Femur (tissue), 1 donor: ENCODE measurements around the gene PMFBP1.

ENCODE experiments used
- DNase-seq: peaks from one replicate; pipeline ENCODE4 v3.0.0-alpha.2; 2017

The PMFBP1 gene

GRCh38 chr16:72129976-72130656 is 41.8 kb downstream of the PMFBP1 start:
- DNase-seq, result no peak

- no peak for DNase-seq
These were observed 43.3 kb downstream of the PMFBP1 start for GRCh38 chr16:72128701-72129100.

GRCh38 chr16:72126429-72126765 is 45.6 kb downstream of the PMFBP1 start:
- no peak for DNase-seq

- DNase-seq, result no peak
These were observed 46.1 kb downstream of the PMFBP1 start for GRCh38 chr16:72125635-72126428.

- peak; percentile 75 for DNase-seq
These were observed 47.0 kb downstream of the PMFBP1 start for GRCh38 chr16:72124761-72125634.

- DNase-seq, result no peak
These were observed 47.8 kb downstream of the PMFBP1 start for GRCh38 chr16:72124148-72124547.

GRCh38 chr16:72123426-72123825 is 48.5 kb downstream of the PMFBP1 start:
- DNase-seq, result no peak

- no peak for DNase-seq
These were observed 49.0 kb downstream of the PMFBP1 start for GRCh38 chr16:72122916-72123315.

- DNase-seq, result no peak
These were observed 49.6 kb downstream of the PMFBP1 start for GRCh38 chr16:72122308-72122707.

- no peak for DNase-seq
These were observed 51.9 kb downstream of the PMFBP1 start for GRCh38 chr16:72120026-72120425.

GRCh38 chr16:72113616-72113945 is 58.4 kb downstream of the PMFBP1 start:
- DNase-seq, result no peak

- DNase-seq, result no peak
These were observed 58.9 kb downstream of the PMFBP1 start for GRCh38 chr16:72112906-72113615.

- no peak for DNase-seq
These were observed 59.5 kb downstream of the PMFBP1 start for GRCh38 chr16:72112452-72112792.

GRCh38 chr16:72111657-72112451 is 60.1 kb downstream of the PMFBP1 start:
- no peak for DNase-seq

GRCh38 chr16:72110662-72111615 is 61.0 kb downstream of the PMFBP1 start:
- no peak for DNase-seq

- no peak for DNase-seq
These were observed 61.9 kb downstream of the PMFBP1 start for GRCh38 chr16:72109966-72110530.

GRCh38 chr16:72109300-72109699 is 62.7 kb downstream of the PMFBP1 start:
- DNase-seq, result no peak

GRCh38 chr16:72108353-72109102 is 63.4 kb downstream of the PMFBP1 start:
- no peak for DNase-seq

GRCh38 chr16:72107371-72107770 is 64.6 kb downstream of the PMFBP1 start:
- DNase-seq, result no peak

GRCh38 chr16:72105978-72106377 is 66.0 kb downstream of the PMFBP1 start:
- DNase-seq, result no peak
